HTERT RPE-1 (cell line): ENCODE measurements around the gene C19orf47.
"Not testable (repeated sequence)": the region's sequence is repeated elsewhere in the genome, so short reads cannot be mapped to it uniquely, and the experiment has no call there.

Experiments
- in situ Hi-C: fragments of 300-500 bp; cut with MboI; formaldehyde crosslinking; loops from 4 replicates; pipeline ENCODE4 v1.14.3; 2020; ENCODE audit warnings: low sequenced_read_pairs

The C19orf47 gene

DNA sequence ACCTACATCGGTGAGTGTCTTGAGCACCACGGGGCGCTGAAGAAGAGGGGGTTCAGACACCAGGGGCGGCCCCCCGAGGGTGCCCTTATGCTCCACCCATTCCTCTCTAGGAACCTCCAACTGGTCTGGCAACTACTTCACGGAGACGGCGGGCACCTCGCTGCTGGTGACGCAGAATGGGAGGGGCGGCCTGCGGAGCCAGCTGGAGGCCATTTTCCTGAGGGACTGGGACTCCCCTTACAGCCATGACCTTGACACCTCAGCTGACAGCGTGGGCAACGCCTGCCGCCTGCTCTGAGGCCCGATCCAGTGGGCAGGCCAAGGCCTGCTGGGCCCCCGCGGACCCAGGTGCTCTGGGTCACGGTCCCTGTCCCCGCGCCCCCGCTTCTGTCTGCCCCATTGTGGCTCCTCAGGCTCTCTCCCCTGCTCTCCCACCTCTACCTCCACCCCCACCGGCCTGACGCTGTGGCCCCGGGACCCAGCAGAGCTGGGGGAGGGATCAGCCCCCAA is 29.7 kb upstream of the C19orf47 start:
- in situ Hi-C loops = no loop called here

DNA sequence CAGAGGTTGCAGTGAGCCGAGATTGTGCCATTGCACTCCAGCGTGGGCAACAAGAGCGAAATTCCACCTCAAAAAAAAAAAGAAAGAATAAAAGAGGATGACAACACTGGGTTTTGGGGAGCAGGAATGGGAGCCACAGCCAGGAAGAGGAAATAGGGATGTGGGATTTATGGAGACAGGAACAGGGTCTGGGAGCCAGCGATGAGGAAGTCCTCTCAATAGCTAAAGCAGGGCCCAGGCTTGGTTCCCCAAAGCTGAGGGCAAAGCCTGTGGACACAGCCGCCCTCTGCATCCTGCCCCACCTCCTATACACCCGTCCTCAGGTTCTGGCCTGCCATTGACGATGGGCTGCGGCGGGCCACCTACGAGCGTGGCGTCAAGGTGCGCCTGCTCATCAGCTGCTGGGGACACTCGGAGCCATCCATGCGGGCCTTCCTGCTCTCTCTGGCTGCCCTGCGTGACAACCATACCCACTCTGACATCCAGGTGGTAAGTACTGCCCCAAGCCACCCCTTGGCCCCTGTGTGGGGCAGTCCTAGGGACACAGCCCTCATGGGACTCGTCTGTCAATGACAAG is 28.2 kb upstream of the C19orf47 start:
- in situ Hi-C loops = no loop called here

- in situ Hi-C loops = no loop called here
Measured at GRCh38 chr19:40374084-40374483, 25.9 kb upstream of the C19orf47 start.

DNA sequence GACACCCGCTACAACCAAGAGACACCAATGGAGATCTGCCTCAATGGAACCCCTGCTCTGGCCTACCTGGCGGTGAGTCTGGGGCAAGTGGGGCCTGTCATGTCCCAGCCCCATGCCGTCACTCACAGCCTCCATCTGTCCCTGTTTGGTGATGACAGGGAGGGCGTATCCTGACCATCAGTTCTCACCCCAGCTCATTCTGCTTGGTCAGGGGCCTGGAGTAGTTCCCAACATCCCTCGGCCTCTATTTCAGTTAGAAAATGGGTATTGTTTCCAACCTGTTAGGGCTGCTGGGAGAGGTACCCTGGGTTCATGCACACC is 23.6 kb upstream of the C19orf47 start:
- in situ Hi-C loops = no loop called here

DNA sequence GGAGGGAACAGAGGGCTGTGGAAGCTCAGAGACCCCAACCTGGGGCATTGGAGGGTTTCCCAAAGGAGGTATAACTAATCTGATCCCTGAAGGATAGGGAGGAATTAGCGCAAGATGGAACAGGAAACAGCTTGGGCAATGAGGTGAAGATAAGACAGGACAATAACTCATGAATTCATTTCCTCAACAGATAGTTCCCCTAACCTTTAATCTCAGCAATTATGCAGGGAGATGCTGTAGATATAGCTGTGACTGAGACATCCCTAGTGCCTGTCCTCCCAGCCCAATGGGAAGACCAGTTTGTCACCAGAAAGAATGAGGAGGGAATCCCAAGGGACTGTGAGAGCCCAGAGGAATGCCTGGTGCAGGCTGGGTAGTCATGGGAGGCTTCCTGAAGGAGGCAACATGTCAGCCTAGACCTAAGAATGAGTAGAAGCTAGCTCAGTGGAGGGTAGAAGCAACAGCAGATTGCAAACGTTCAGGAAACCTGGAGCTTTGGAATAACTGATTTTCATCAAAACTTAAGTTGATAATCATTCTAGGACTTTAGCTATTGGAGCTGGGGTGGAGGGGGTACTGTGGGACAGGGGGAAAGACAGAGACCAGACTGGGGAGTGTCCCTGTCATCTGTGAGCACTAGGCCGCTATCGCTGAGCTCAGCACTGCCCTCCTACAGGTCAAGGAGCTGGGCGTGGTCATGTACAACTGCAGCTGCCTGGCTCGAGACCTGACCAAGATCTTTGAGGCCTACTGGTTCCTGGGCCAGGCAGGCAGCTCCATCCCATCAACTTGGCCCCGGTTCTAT is 23.0 kb upstream of the C19orf47 start:
- in situ Hi-C loops = no loop called here

DNA sequence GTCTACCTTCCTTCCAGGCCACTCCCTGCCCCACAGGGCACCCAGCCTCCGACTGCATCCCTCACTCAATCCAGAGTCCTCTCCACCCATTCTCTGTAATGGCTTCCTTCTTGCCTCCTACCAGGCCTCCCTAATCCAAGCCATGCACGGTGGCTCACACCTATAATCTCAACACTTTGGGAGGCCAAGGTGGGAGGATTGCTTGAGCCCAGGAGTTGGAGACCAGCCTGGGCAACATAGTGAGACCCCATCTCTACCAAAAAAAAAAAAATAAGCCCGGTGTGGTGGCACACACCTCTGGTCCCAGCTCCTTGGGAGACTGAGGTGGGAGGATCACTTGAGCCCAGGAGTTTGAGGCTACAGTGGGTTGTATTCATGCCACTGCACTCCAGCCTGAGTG is 22.1 kb upstream of the C19orf47 start:
- in situ Hi-C loops = not testable (repeated sequence)

GRCh38 chr19:40369797-40370196 is 21.6 kb upstream of the C19orf47 start:
- in situ Hi-C loops = no loop called here

DNA sequence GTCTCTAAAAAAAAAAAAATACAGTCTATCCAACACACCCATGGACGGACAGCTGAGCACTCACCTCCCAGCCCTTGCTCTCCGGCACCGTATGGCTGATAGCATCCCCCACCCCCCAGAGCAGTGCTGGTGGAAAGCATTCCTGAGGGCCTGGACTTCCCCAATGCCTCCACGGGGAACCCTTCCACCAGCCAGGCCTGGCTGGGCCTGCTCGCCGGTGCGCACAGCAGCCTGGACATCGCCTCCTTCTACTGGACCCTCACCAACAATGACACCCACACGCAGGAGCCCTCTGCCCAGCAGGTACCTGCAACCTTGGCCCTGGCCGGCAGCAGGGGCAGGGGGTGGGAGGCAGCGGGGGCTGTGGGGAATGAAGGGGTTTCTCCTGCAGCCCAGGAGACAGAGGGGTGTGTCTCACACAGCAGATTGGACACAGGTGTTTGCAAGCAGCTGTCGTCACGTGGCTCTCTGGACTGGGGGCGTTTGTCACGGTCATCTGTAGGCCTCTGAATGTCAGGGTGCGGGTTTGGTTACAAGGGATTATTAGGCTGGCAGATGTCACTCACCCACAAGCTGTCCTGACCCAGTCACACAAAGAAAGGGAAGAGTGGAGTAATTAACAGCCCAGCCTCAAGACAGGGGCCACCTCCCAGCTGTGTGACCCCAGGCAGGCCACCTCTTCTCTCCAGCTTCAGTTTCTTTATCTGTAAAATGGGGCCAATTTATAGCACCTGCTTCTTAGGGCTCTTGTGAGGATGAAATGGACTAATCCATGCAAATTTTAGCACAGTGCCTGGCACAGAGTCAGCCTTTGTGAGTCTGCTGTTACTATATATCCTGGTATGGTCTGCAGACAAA is 19.6 kb upstream of the C19orf47 start:
- in situ Hi-C loops = no loop called here

- in situ Hi-C loops = no loop called here
Measured at GRCh38 chr19:40366697-40367561, 18.7 kb upstream of the C19orf47 start.

DNA sequence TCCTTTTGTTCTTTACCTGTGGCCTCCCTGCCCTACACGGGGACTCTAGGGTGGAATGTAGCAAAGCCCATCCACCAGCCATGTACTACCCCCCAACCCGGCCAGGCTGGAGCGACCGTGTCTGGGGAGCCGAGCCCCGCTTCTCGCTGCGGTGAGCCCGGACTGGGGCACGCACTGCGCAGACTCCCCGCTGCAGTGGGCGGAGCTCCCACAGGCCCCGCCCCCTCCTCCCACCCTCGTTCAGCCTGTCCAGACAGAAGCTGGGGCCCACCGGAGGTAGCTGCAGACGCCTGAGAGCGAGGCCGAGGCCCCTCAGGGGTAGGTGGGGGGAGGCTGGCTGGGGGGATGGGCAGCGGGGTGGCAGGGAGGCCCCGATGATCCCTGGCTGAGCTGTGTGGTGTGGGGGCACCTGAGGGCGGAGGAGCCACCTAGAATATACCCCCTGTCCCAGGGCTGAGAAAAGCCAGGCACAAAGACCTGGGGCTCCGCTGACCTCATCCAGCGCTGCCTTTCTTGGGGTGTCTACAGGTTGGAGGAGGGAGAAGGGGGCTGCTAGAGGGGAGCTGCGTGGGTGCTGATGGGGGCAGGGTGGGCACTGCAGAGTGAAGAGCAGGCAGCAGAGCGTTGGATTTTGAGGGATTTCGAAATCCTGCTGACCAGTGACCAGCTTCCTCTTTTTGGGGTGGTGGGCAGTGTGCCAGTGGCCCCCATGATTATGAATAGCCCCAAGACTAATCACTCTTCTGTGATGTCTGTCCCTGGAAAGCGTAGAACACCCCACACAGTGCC is 17.6 kb upstream of the C19orf47 start:
- in situ Hi-C loops = no loop called here

DNA sequence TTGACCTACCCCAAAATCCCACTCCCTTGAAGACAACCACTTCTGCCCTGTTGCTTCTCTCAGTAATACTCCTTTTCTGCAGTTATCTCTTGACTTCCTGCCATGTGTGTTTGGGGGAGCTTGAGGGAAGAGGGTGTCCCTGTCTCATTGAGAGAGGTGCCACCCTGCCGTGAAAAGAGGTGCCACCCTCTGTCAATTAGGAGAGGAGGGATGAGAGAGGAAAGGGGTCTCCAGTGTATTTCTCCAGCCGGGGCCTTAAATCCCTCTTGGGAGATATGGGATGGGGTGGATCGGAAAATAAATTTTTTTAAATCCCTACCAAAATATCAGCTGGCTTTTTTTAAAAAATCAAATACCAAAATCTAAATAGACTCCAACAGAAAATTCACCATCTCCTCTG is 16.8 kb upstream of the C19orf47 start:
- in situ Hi-C loops = no loop called here

DNA sequence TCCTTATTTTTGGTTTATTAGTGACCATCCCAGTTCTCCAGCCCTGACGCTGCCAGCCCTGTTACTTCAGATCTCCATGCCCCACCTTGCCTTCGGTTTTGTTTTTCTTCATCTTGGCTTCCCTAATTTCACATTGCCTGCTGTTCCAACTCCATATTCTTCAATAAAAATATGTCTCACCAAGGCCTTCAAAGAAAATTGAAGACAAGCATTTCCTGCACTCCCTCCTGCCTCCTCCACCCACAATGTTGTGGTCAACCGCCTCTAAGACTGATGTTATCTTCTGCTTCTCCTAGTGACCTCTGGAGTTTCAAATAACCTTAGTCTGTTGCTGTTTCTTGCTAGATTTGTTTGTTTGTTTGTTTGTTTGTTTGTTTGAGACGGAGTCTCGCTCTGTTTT is 14.9 kb upstream of the C19orf47 start:
- in situ Hi-C loops = no loop called here

DNA sequence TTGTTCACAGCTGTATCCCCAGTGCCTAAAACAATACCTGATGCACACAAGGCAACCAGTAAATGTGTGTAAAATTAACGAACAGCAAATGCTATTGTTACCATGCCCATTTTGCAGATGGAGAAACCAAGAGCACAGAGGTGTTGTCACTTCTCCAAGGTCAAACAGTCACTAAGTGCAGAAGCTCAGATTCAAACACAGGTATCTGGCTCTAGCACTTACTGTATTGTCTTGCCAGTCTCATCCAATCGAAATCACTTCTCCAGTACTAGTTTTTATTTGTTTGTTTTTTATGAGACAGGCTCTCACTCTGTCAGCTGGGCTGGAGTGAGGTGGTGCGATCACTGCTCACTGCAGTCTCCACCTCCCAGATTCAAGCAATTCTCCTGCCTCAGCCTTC is 14.0 kb upstream of the C19orf47 start:
- in situ Hi-C loops = no loop called here

DNA sequence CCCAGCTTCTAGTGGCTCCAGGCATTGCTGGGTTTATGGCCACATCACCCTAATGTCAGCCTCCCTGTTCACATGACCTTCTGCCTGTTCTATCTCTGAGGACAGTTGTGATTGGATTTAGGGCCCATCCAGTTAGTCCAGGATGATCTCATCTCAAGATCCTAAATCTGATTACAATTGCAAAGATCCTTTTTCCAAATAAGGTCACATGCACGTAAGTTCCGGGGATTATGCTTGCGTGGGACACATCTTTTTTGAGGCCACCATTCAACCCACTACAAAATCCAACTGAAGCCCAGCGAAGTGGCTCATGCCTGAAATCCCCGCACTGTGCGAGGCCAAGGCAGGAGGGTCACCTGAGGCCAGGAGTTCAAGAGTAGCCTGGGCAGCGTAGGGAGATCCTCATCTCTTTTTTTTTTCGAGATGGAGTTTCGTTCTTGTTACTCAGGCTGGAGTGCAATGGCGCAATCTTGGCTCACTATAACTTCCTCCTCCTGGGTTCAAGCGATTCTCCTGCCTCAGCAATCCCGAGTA is 12.6 kb upstream of the C19orf47 start:
- in situ Hi-C loops = no loop called here

- in situ Hi-C loops = no loop called here
Measured at GRCh38 chr19:40360020-40360707, 12.0 kb upstream of the C19orf47 start.

- in situ Hi-C loops = no loop called here
Measured at GRCh38 chr19:40358773-40359172, 10.6 kb upstream of the C19orf47 start.

DNA sequence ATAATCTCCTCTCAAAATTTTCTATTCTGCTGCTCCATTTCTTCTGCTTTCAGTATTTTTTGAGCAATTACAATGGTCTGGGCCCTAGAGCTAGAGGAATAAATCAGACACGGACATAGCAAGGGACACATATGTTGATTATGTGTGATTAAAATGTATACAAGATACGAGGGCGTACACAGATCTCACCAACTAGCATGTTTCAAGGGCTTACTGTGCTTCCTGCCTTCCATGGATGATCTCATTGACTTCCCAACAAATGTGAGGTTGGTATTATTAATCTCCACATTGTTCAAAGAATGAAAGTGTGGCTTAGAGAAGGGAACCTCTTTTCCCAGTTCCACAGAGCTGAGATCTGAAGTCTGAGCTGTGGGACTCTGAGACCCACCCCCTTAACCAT is 9.4 kb upstream of the C19orf47 start:
- in situ Hi-C loops = no loop called here

DNA sequence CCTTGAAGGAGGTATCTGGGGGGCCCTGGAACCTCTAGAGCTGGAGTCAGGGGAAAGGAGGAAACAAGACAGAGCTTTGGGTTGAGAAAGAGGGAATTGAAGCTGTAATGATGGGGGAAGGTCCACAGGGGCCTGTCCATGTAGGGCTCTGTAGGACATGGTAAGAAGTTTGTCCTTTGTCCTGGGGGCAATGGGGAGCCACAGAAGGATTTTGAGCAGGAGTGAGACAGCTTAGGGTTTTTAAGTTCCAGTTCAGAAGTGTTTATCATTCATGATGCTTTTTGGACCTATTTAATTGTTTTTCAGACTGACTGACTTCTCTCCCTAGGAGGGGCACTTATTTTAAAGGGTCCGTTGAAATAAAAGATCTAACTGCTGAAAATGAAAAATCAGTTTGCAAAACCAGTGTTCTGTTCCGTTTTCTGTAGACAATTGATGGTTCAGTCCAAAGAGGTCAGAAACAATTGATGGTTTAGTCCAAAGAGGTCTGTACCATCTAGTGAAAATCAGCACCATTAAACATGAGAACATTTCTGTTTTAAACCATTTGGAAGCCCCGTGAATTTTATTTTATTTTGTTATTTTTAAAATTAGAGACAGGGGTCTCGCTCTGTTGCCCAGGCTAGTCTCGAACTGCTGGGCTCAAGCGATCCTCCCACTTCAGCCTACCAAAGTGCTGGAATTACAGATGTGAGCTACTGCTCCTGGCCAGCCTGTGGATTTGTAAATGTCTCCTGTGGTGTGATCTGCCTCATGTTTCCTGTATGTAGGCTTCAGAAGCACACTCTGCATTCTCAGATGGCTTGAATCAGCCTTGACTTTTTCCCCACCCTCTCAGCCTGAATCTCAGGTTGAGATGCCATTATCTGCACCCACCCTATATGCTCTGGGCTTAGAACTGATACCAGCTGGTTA is 8.7 kb upstream of the C19orf47 start:
- in situ Hi-C loops = no loop called here
